H1 (cell line): ENCODE data around the gene KLHDC10. TPM values are rescaled to one million over a fixed set of nuclear protein-coding genes. Genes with fewer than 3 reads are reported as not detected.

ENCODE experiments used
- CTCF ChIA-PET: fragments of 300-600 bp; sonication (Branson Sonifier 250); formaldehyde crosslinking; loops from one replicate; lab custom pipeline; 2021; ENCODE audit not compliant: partially characterized antibody; lab: Charles Lee
- POLR2A ChIA-PET: fragments of 300-600 bp; sonication (Branson Sonifier 250); formaldehyde crosslinking; loops from one replicate; lab custom pipeline; 2021; ENCODE audit warnings: inconsistent platforms; ENCODE audit not compliant: partially characterized antibody; lab: Charles Lee
- DNase-seq, 2 experiments: peaks; one replicate each; pipeline versions ENCODE4 v3.0.0 to v3.0.0-alpha.2; 2010 to 2022; ENCODE audit warnings: low spot score in 2 of 2, low read depth in 1 of 2, mixed read lengths in 1 of 2
- FAIRE-seq: peaks from 2 replicates; lab custom pipeline; 2011; peaks lifted over from hg19 to GRCh38; lab: Jason Lieb, UNC
- H2AFZ ChIP-seq: 2 replicates; pipeline ENCODE4 v1.8.1; 2012; ENCODE audit warnings: low read length, inconsistent platforms
- H2AK5ac ChIP-seq: 2 replicates; pipeline ENCODE4 v1.6.1; 2013; ENCODE audit warnings: low read depth, low read length
- H2BK120ac ChIP-seq: replicated peaks from 2 replicates; pipeline ENCODE3; 2013; ENCODE audit warnings: low read depth, low read length, inconsistent platforms
- H2BK12ac ChIP-seq: 2 replicates; pipeline ENCODE4 v1.6.1; 2013; ENCODE audit warnings: low read depth, low read length
- H2BK15ac ChIP-seq: 2 replicates; pipeline ENCODE4 v1.6.1; 2013; ENCODE audit warnings: low read length
- H2BK20ac ChIP-seq: 2 replicates; pipeline ENCODE4 v1.6.1; 2013; ENCODE audit warnings: low read length
- H2BK5ac ChIP-seq: 2 replicates; pipeline ENCODE4 v1.6.1; 2013; ENCODE audit warnings: low read depth, low read length
- H3K14ac ChIP-seq: 2 replicates; pipeline ENCODE4 v1.6.1; 2013; ENCODE audit warnings: inconsistent platforms; ENCODE audit not compliant: insufficient read length
- H3K18ac ChIP-seq: 2 replicates; pipeline ENCODE4 v1.6.1; 2013; ENCODE audit warnings: low read length; ENCODE audit errors: extremely low read depth
- H3K23ac ChIP-seq: 2 replicates; pipeline ENCODE4 v1.6.1; 2013; ENCODE audit warnings: inconsistent platforms; ENCODE audit not compliant: insufficient read length
- H3K23me2 ChIP-seq: 2 replicates; pipeline ENCODE4 v1.6.1; 2013; ENCODE audit warnings: low read depth, low read length
- H3K27ac ChIP-seq: 2 replicates; pipeline ENCODE4 v1.6.1; 2011; ENCODE audit warnings: low read depth, low read length, inconsistent platforms
- H3K27me3 ChIP-seq, 4 experiments: replicated peaks in 1 of 4; 1 replicate in 1 of 4; 2 replicates in 3 of 4; pipeline versions ENCODE4 v1.6.1 to v1.8.1; 2011 to 2013; ENCODE audit warnings: low read length in 3 of 4, mild to moderate bottlenecking in 3 of 4, inconsistent platforms in 2 of 4, mixed read lengths in 2 of 4, moderate library complexity in 1 of 4; ENCODE audit not compliant: control insufficient read depth in 3 of 4, insufficient read depth in 3 of 4; ENCODE audit errors: extremely low read depth in 1 of 4
- H3K36me3 ChIP-seq, 4 experiments: 2 replicates each; pipeline versions ENCODE4 v1.6.1 to v1.8.1; 2011 to 2013; ENCODE audit warnings: mild to moderate bottlenecking in 4 of 4, low read length in 3 of 4, moderate library complexity in 2 of 4, control low read depth in 1 of 4, inconsistent platforms in 1 of 4; ENCODE audit not compliant: insufficient read depth in 4 of 4, control insufficient read depth in 2 of 4
- H3K4ac ChIP-seq: replicated peaks from 2 replicates; pipeline ENCODE3; 2013; ENCODE audit warnings: low read length, low read depth, mixed read lengths, inconsistent platforms; ENCODE audit not compliant: insufficient read length
- H3K4me1 ChIP-seq, 4 experiments: replicated peaks in 1 of 4; 1 replicate in 1 of 4; 2 replicates in 3 of 4; pipeline versions ENCODE4 v1.6.1 to v1.8.1; 2011 to 2013; ENCODE audit warnings: low read length in 3 of 4, inconsistent platforms in 2 of 4, mixed read lengths in 1 of 4; ENCODE audit not compliant: insufficient read depth in 4 of 4, control insufficient read depth in 3 of 4
- H3K4me2 ChIP-seq, 2 experiments: 2 replicates each; pipeline versions ENCODE4 v1.6.1 to v1.8.1; 2011 to 2013; ENCODE audit warnings: low read depth in 2 of 2, low read length in 2 of 2, control low read depth in 1 of 2, inconsistent platforms in 1 of 2, mild to moderate bottlenecking in 1 of 2; ENCODE audit not compliant: insufficient read depth in 1 of 2
- H3K4me3 ChIP-seq, 4 experiments: fragments of 200-600, 300-600 bp in 1 of 4; sonication (generic), shearing (Covaris generic), sonication (Bioruptor Twin) in 1 of 4; 2 replicates each; pipeline versions ENCODE4 v1.5.1 to v1.8.1; 2011 to 2016; ENCODE audit warnings: low read length in 4 of 4, low read depth in 3 of 4, control low read depth in 2 of 4, inconsistent platforms in 2 of 4, mild to moderate bottlenecking in 2 of 4, mixed read lengths in 1 of 4, moderate library complexity in 1 of 4; ENCODE audit not compliant: insufficient read depth in 2 of 4; ENCODE audit errors: extremely low read depth in 1 of 4
- H3K56ac ChIP-seq: replicated peaks from 2 replicates; pipeline ENCODE3; 2013; ENCODE audit warnings: low read depth, mild to moderate bottlenecking, mixed read lengths, low read length, inconsistent platforms; ENCODE audit not compliant: insufficient read length
- H3K79me1 ChIP-seq: 2 replicates; pipeline ENCODE4 v1.6.1; 2013; ENCODE audit warnings: low read depth, low read length, control low read depth
- H3K79me2 ChIP-seq, 2 experiments: 2 replicates each; pipeline versions ENCODE4 v1.6.1 to v1.8.1; 2012 to 2013; ENCODE audit warnings: low read length in 2 of 2, mild to moderate bottlenecking in 2 of 2, inconsistent platforms in 1 of 2; ENCODE audit not compliant: insufficient read depth in 2 of 2, control insufficient read depth in 1 of 2
- H3K9ac ChIP-seq, 4 experiments: replicated peaks in 1 of 4; 1 replicate in 1 of 4; 2 replicates in 3 of 4; pipeline versions ENCODE4 v1.6.1 to v1.8.1; 2011 to 2013; ENCODE audit warnings: low read depth in 3 of 4, low read length in 3 of 4, control low read depth in 2 of 4, mild to moderate bottlenecking in 2 of 4, moderate library complexity in 2 of 4, inconsistent platforms in 1 of 4; ENCODE audit errors: extremely low read depth in 1 of 4
- H3K9me3 ChIP-seq, 2 experiments: 2 replicates each; pipeline versions ENCODE4 v1.6.1 to v1.8.1; 2012 to 2013; ENCODE audit warnings: mild to moderate bottlenecking in 2 of 2, moderate library complexity in 2 of 2, control low read depth in 1 of 2, inconsistent platforms in 1 of 2, low read depth in 1 of 2, low read length in 1 of 2, mixed read lengths in 1 of 2; ENCODE audit not compliant: insufficient read depth in 2 of 2
- H4K20me1 ChIP-seq, 2 experiments: replicated peaks in 1 of 2; 2 replicates each; pipeline versions ENCODE3 to v1.8.1; 2011 to 2013; ENCODE audit warnings: inconsistent platforms in 2 of 2, low read length in 2 of 2, mild to moderate bottlenecking in 1 of 2; ENCODE audit not compliant: insufficient read depth in 2 of 2, control insufficient read depth in 1 of 2
- H4K5ac ChIP-seq: 2 replicates; pipeline ENCODE4 v1.6.1; 2013; ENCODE audit warnings: low read length, low read depth, mixed read lengths, inconsistent platforms; ENCODE audit not compliant: insufficient read length
- H4K8ac ChIP-seq: 2 replicates; pipeline ENCODE4 v1.8.0; 2013; ENCODE audit warnings: mild to moderate bottlenecking, moderate library complexity, low read length, inconsistent platforms; ENCODE audit not compliant: insufficient read depth; ENCODE audit errors: extremely low read depth
- H4K91ac ChIP-seq: replicated peaks from 2 replicates; pipeline ENCODE3; 2013; ENCODE audit warnings: low read length, mixed read lengths, inconsistent platforms; ENCODE audit not compliant: insufficient read length
- BCL11A ChIP-seq, 2 experiments: IDR thresholded peaks; one replicate each; pipeline ENCODE4 v1.6.1; 2011; ENCODE audit warnings: low read depth in 2 of 2, low read length in 2 of 2, mild to moderate bottlenecking in 2 of 2
- CEBPB ChIP-seq: IDR thresholded peaks from 2 replicates; pipeline ENCODE4 v1.6.1; 2012; ENCODE audit warnings: low read depth, low read length
- GABPA ChIP-seq: IDR thresholded peaks from 2 replicates; pipeline ENCODE4 v1.6.1; 2011; ENCODE audit warnings: mild to moderate bottlenecking, low read length, moderate library complexity, borderline replicate concordance; ENCODE audit not compliant: insufficient read depth
- JUND ChIP-seq: IDR thresholded peaks from 2 replicates; pipeline ENCODE4 v1.6.1; 2011; ENCODE audit warnings: mild to moderate bottlenecking, improper control_type of control experiment, low read length
- MAFK ChIP-seq: IDR thresholded peaks from 2 replicates; pipeline ENCODE4 v1.6.1; 2012; ENCODE audit warnings: low read depth, mild to moderate bottlenecking, improper control_type of control experiment, low read length
- NANOG ChIP-seq: IDR thresholded peaks from 2 replicates; pipeline ENCODE4 v1.6.1; 2011; ENCODE audit warnings: low read length, low read depth, mild to moderate bottlenecking, inconsistent platforms; ENCODE audit not compliant: insufficient read depth, poor library complexity, severe bottlenecking
- RBBP5 ChIP-seq: IDR thresholded peaks from 2 replicates; pipeline ENCODE4 v1.7.1; 2012; ENCODE audit warnings: low read depth, mild to moderate bottlenecking, inconsistent platforms, low read length, moderate library complexity, borderline replicate concordance
- SAP30 ChIP-seq: fragments of 300-600 bp; sonication (generic); IDR thresholded peaks from 2 replicates; pipeline ENCODE4 v1.7.1; 2012; ENCODE audit warnings: low read length, moderate library complexity, mild to moderate bottlenecking, inconsistent platforms; ENCODE audit not compliant: insufficient read depth, insufficient replicate concordance
- SP4 ChIP-seq: IDR thresholded peaks from 2 replicates; pipeline ENCODE4 v1.6.1; 2012; ENCODE audit warnings: low read length, inconsistent platforms
- WGBS, 2 experiments: shearing (Covaris generic) in 1 of 2; methylation state at CpG; one replicate each; pipeline versions ENCODE4 v1.1.6 to v1.1.7; 2013 to 2015; ENCODE audit warnings: low lambda C conversion rate in 2 of 2, mixed read lengths in 2 of 2, inconsistent platforms in 1 of 2, low coverage in 1 of 2, missing lambda C conversion rate in 1 of 2; ENCODE audit not compliant: insufficient replicate concordance in 2 of 2, insufficient coverage in 1 of 2, insufficient read length in 1 of 2; ENCODE audit errors: extremely low coverage in 1 of 2, missing lambda C conversion rate in 1 of 2; 5-methylcytosine and 5-hydroxymethylcytosine counted together
- polyA plus RNA-seq, 7 experiments: library from polyadenylated mRNA; depleted of rRNA in 3 of 7; stranded (reverse) in 5 of 7; unstranded in 2 of 7; fragments of >200 nt in 5 of 7; fragments of 200-250 nt in 2 of 7; gene quantifications; 1 replicate in 5 of 7; 2 replicates in 1 of 7; 4 replicates in 1 of 7; pipeline versions ENCODE4 v1.2.1 to v1.2.3, GENCODE V29; 2011 to 2013; ENCODE audit warnings: missing spikeins in 2 of 7, mixed read lengths in 2 of 7
- total RNA-seq: library from RNA; stranded (reverse); fragmentation: NEBNext Ultra II Directional; extraction: Animal tissue kit (Norgen Biotek cat#: 25700); gene quantifications from 2 replicates; pipeline ENCODE4 v1.2.1, GENCODE V29; 2021

KLHDC10 gene
- total and polyA plus RNA-seq, 2 of the 8 experiments (the other 6 are each of a cell fraction or from before 2014, with no cell fraction given) = 6.6 to 14.5 TPM

GRCh38 chr7:130136579-130137167 lies 66.3 kb downstream of the KLHDC10 start:
- Histone ChIP-seq H3K4me2 (no peak overlapping the region), H3K4ac (no peak overlapping the region), H3K23ac (no peak overlapping the region), H2AK5ac (no peak overlapping the region), H3K9me3 (no peaks in the 10 kb centered on the region), H4K5ac (no peak overlapping the region), H3K9ac (no peak overlapping the region), H2BK20ac (no peak overlapping the region), H2BK5ac (no peak overlapping the region), H2BK120ac (no peak overlapping the region), H3K18ac (no peak overlapping the region), H3K4me3 (no peak overlapping the region), H3K27me3 (peaks cover 0 to 13% (median 8%) of the 10 kb centered on the region in 4 experiments; a peak in 5 of 7 replicates), H3K23me2 (peaks cover 6% of the 10 kb centered on the region; the same call in 1 of the 2 replicates), H3K14ac (no peak overlapping the region), H2BK12ac (no peak overlapping the region), H3K27ac (no peak overlapping the region), H2BK15ac (no peak overlapping the region), H3K4me1 (peaks cover 0 to 11% (median 6%) of the 10 kb centered on the region in 4 experiments; a peak in 6 of 7 replicates), H4K20me1 (peaks cover 0 to 3% of the 10 kb centered on the region in 2 experiments), H3K79me1 (no peaks in the 10 kb centered on the region), H3K56ac (no peak overlapping the region), H4K91ac (no peak overlapping the region), H4K8ac (no peak overlapping the region), H3K36me3 (no peaks in the 10 kb centered on the region), H3K79me2 (no peaks in the 10 kb centered on the region), H2AFZ (no peak overlapping the region)
- TF ChIP-seq RBBP5 (no peak), CEBPB (no peak), SP4 (no peak), JUND (no peak), GABPA (no peak), SAP30 (no peak), MAFK (no peak), NANOG (no peak), BCL11A (IDR thresholded peaks at IDR 0.05; ENCODE audit: low read depth in 2 of 2, low read length in 2 of 2) (no peak)
- DNase-seq (no peak), FAIRE-seq (no peak)
- CTCF ChIA-PET = no interaction called here
- 95% methylated on average over 1 of the region's 1 CpG; no CpG with 5 or more reads in 1 of the 2 experiments for WGBS, 2 experiments
- POLR2A ChIA-PET = no interaction called here
